Activated CD8-positive, alpha-beta memory T cell treated with anti-CD3 and anti-CD28 coated beads for 36 hours (primary cell): ENCODE results near the gene CTAGE15. TPM values are rescaled to one million over a fixed set of nuclear protein-coding genes. Genes with fewer than 3 reads are reported as not detected.
"Not testable (repeated sequence)": the region's sequence is repeated elsewhere in the genome, so short reads cannot be mapped to it uniquely, and the experiment has no call there.

ENCODE experiments used
- CTCF ChIA-PET: fragments of 350-600 bp; sonication (Branson Sonifier 250); formaldehyde crosslinking; loops from one replicate; lab custom pipeline; 2021; ENCODE audit warnings: antibody characterized with exemption; lab: Charles Lee
- POLR2A ChIA-PET: fragments of 350-600 bp; sonication (Branson Sonifier 250); formaldehyde crosslinking; loops from one replicate; lab custom pipeline; 2021; ENCODE audit warnings: antibody characterized with exemption; lab: Charles Lee
- total RNA-seq, 2 experiments: library from RNA; stranded (reverse); gene quantifications; one replicate each; pipeline ENCODE4 v1.2.3, GENCODE V29; 2021

The CTAGE15 gene
- under 1 TPM in 1 of 2 experiments, not detected in 1; 0.42 TPM for total RNA-seq

- CTCF ChIA-PET, POLR2A ChIA-PET: not testable (repeated sequence)
Observed at GRCh38 chr7:143571501-143571900, at the start of gene CTAGE15. Gene CTAGE15 (plus strand): TSS chr7:143571801. CDS start chr7:143571818, 17 bp downstream.

GRCh38 chr7:143522309-143522916, 49.2 kb upstream of the CTAGE15 start:
- POLR2A ChIA-PET, CTCF ChIA-PET: not testable (repeated sequence)

- POLR2A ChIA-PET, CTCF ChIA-PET: not testable (repeated sequence)
Observed at GRCh38 chr7:143531169-143531926, 40.3 kb upstream of the CTAGE15 start.

- POLR2A ChIA-PET, CTCF ChIA-PET: not testable (repeated sequence)
Observed at GRCh38 chr7:143531932-143532331, 39.7 kb upstream of the CTAGE15 start.

GRCh38 chr7:143533213-143533839, 38.3 kb upstream of the CTAGE15 start:
- POLR2A ChIA-PET, CTCF ChIA-PET: not testable (repeated sequence)

GRCh38 chr7:143536443-143536842, 35.2 kb upstream of the CTAGE15 start:
- POLR2A ChIA-PET, CTCF ChIA-PET: not testable (repeated sequence)

GRCh38 chr7:143543288-143544038, 28.1 kb upstream of the CTAGE15 start:
- CTCF ChIA-PET, POLR2A ChIA-PET: not testable (repeated sequence)

GRCh38 chr7:143555968-143556367, 15.6 kb upstream of the CTAGE15 start:
- CTCF ChIA-PET, POLR2A ChIA-PET: not testable (repeated sequence)

GRCh38 chr7:143563306-143563705, 8.3 kb upstream of the CTAGE15 start:
- CTCF ChIA-PET, POLR2A ChIA-PET: not testable (repeated sequence)

- POLR2A ChIA-PET, CTCF ChIA-PET: not testable (repeated sequence)
Observed at GRCh38 chr7:143566001-143566400, 5.6 kb upstream of the CTAGE15 start.

- POLR2A ChIA-PET, CTCF ChIA-PET: not testable (repeated sequence)
Observed at GRCh38 chr7:143588183-143588582, 16.6 kb downstream of the CTAGE15 start.

GRCh38 chr7:143589897-143590296, 18.3 kb downstream of the CTAGE15 start:
- POLR2A ChIA-PET, CTCF ChIA-PET: not testable (repeated sequence)

GRCh38 chr7:143598086-143598485, 26.5 kb downstream of the CTAGE15 start:
- CTCF ChIA-PET, POLR2A ChIA-PET: not testable (repeated sequence)

GRCh38 chr7:143603549-143603948, 31.9 kb downstream of the CTAGE15 start:
- POLR2A ChIA-PET, CTCF ChIA-PET: not testable (repeated sequence)

GRCh38 chr7:143606088-143606487, 34.5 kb downstream of the CTAGE15 start:
- POLR2A ChIA-PET, CTCF ChIA-PET: not testable (repeated sequence)

GRCh38 chr7:143615545-143615944, 43.9 kb downstream of the CTAGE15 start:
- CTCF ChIA-PET, POLR2A ChIA-PET: not testable (repeated sequence)

GRCh38 chr7:143617204-143617603, 45.6 kb downstream of the CTAGE15 start:
- POLR2A ChIA-PET: not testable (repeated sequence)

GRCh38 chr7:143620058-143620457, 48.5 kb downstream of the CTAGE15 start:
- POLR2A ChIA-PET, CTCF ChIA-PET: not testable (repeated sequence)

More at GRCh38 chr7:143617204-143617603, 45.6 kb downstream of the CTAGE15 start:
- CTCF ChIA-PET: not testable (repeated sequence)

- CTCF ChIA-PET, POLR2A ChIA-PET: not testable (repeated sequence)
Observed at GRCh38 chr7:143620646-143621045, 49.0 kb downstream of the CTAGE15 start, which contains the start of gene TCAF2. Gene TCAF2 (plus strand): TSS chr7:143620974.

GRCh38 chr7:143621175-143621574, 49.6 kb downstream of the CTAGE15 start:
- POLR2A ChIA-PET: not testable (repeated sequence)

More at GRCh38 chr7:143621175-143621574, 49.6 kb downstream of the CTAGE15 start:
- CTCF ChIA-PET: not testable (repeated sequence)
